GM18951 (cell line): ENCODE data around the gene BEST1.

ENCODE experiments used
- POLR2A ChIP-seq: IDR thresholded peaks from 4 replicates; pipeline ENCODE4 v1.6.1; 2011; ENCODE audit warnings: mild to moderate bottlenecking; ENCODE audit not compliant: insufficient read length, insufficient read depth; ENCODE audit errors: extremely low read depth
- in situ Hi-C: fragments of 300-500 bp; cut with MboI; formaldehyde crosslinking; loops from one replicate; pipeline ENCODE4 v1.12.0; 2022; ENCODE audit warnings: low sequenced_read_pairs, mixed read lengths, inconsistent platforms; ENCODE audit not compliant: unreplicated experiment

The BEST1 gene

GRCh38 chr11:61967924-61968757 is 18.0 kb downstream of the BEST1 start:
- in situ Hi-C loops = no loop called here
- TF ChIP-seq POLR2A = peak; percentile 16

DNA sequence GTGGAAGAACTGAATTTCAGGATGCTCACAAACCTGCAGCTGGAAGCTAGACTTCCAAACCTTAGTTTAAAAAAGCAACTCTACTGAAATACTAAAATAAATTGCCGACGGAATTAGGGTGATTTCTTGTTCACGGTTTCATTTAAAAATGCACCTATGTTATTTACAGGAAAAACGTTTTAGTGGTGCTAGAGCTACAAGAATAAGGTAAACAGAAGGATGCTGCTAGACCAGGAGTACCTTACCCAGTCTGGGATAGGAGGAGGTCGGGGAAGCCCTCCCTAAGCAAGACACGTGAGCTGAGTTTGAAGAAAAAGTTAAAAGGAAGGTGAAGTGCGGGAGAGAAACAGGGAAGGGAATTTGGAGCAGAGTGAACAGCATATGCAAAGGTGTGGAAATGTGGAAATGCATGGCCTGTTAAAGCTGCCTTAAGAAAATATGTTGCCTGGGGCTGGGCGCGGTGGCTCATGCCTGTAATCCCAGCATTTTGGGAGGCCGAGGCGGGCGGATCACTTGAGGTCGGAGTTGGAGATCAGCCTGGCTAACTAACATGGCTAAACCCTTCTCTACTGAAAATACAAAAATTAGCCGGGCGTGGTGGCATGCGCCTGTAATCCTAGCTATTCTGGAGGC is 18.7 kb downstream of the BEST1 start:
- in situ Hi-C loops = no loop called here
- no peak for TF ChIP-seq POLR2A

DNA sequence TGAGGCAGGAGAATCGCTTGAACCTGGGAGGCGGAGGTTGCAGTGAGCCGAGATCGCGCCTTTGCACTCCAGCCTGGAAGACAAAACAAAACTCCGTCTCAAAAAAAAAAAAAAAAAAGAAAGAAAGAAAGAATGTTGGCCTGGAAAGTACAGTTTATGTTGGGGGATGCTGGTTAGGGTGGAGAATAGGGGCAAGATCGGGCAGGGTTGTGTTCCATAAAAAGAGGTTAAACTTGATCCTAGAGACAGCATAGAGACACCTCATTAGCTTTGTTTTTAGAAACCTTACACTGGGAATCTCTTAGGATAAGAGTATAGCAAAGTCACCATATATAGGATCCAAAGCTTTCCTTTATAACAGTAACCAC is 19.2 kb downstream of the BEST1 start:
- no peak for TF ChIP-seq POLR2A
- in situ Hi-C loops = no loop called here

DNA sequence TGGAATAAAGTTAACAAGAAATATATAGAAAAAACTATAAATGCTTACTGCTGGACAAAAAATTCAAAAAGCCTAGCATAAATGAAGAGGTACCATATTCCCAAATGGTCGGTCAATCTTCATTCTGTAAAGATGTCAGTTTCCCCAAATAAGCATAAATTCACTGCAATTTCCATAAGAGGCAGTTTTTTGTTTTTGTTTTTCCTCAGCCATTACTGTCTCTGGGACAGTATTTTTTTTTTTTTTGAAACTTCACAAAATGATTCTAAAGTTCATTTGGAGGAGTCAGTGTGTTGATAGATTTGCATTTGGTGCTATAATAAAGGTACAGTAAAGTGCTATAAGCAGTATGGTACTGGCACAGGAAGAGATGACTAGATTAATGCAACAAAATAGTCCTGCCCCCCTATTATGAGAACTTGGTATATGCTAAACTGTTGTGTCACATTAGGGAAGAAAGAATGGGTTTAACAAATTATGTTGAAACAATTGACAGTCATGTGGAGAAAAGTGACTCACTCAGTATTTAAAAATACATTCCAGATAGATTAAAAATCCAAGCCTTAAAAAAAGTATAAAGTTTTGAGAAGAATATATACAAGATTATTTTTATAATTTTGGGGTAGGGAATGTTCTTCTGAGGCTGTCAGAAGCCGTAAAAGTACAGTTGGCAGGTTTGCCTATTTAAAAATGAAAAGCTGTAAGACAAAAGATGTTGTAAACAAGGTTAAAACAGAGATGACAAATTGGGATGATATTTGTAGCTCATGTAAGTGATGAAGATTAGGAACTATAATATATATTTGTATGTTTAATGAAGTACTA is 19.9 kb downstream of the BEST1 start:
- in situ Hi-C loops = no loop called here
- no peak for TF ChIP-seq POLR2A

- peak; percentile 48 for TF ChIP-seq POLR2A
- in situ Hi-C loops = no loop called here
These were observed 21.3 kb downstream of the BEST1 start for GRCh38 chr11:61971248-61972111.

DNA sequence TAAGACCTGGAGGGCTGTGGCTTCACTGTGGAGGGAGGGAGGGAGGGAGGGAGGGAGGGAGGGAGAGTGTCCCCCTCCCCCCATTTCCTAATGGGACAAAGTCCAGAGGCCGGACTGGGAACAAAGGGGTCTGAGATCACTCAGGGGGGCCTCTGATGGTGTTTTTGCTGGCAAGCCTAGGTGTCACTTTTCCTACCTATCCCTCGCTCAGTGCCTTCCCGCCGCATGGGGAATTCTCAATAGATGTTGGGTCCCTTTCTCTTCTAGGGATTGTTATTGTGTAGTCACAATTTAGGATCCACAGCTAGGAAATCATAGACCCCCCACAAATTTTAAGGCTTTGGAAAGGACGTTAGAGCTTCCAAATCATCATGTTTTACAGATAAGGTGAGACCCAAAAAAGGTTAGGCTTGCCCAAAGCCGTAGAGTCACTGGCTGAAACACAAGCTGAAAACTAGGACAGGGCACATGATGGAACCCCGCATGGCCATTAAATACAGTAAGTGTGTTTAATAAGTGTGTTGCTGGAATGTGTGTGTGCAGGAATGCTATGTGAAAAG is 22.0 kb downstream of the BEST1 start:
- no peak for TF ChIP-seq POLR2A
- in situ Hi-C loops = no loop called here

DNA sequence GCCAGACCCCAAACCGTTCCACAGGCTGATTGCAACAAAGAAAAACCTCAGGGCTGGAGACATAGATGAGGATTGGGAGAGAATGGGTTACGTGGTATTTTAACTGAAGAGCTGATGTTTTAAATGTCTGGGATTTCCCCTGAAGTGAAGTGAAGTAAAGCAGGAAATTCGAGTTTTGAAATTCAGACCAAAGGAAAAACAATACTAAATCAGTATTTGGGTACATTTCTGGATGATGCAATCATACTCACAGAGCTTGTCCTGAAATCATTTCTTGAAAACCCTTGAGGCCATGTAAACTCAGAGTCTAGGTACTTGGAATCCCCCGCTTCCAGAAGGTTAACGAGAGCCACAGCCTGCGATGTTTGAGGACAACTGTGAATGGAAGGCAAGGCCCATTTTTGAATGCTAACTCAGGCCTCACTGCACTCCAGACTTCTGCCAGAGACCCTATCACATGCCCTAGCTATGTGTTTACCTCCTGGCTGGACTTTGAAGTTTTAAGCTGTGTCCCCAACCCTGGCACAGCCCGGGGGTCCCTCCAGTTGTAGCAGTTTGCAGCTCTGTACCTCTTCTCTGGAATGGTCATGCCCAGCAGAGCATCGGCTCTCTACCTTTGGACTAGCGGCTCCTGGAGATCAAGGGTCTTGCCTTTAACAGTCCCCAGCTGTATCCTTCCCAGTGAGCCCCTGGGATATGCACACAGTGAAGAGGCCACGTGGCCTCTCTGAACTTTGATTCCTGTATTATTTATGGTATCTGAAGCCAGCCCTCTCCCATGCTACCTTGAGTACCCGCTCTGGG is 22.7 kb downstream of the BEST1 start:
- no peak for TF ChIP-seq POLR2A
- in situ Hi-C loops = no loop called here

- no peak for TF ChIP-seq POLR2A
- in situ Hi-C loops = no loop called here
These were observed 23.5 kb downstream of the BEST1 start for GRCh38 chr11:61973476-61974162.

DNA sequence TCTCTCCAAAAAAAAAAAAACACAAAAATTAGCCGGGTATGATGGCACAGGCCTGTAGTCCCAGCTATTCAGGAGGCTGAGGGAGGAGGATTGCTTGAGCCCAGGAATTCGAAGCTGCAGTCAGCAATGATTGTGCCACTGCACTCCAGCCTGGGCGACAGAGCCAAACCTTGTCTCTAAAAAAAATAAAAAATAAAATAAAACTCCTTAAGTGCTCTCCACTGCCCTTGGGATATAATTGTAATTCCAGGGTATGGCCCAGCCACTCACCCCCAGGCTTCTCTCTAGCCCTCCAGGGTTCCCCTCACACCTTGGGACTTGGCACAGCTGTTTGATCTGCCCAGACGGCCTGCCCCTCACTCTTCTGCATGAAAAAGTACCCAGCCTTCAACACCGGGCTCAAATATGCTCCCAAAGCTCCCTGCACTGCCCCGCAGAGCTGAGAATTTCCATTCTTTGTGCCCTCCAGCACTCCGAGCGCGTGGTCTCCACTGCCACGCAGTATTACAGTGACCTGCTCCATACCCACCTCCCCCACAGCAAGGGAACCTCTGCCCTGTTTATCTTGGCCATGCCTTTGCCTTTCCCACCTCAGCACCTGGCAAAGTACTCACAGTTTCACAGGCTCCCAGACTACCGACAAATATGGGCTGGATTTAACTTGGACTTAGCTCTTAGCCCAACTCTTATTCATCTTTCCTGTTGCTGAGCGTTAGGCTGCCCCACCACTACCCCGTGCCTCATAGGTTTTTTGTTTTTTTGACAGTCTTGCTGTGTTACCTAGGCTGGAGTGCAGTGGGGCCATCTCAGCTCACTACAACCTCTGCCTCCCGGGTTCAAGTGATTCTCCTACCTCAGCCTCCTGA is 24.8 kb downstream of the BEST1 start:
- TF ChIP-seq POLR2A = no peak
- in situ Hi-C loops = no loop called here

DNA sequence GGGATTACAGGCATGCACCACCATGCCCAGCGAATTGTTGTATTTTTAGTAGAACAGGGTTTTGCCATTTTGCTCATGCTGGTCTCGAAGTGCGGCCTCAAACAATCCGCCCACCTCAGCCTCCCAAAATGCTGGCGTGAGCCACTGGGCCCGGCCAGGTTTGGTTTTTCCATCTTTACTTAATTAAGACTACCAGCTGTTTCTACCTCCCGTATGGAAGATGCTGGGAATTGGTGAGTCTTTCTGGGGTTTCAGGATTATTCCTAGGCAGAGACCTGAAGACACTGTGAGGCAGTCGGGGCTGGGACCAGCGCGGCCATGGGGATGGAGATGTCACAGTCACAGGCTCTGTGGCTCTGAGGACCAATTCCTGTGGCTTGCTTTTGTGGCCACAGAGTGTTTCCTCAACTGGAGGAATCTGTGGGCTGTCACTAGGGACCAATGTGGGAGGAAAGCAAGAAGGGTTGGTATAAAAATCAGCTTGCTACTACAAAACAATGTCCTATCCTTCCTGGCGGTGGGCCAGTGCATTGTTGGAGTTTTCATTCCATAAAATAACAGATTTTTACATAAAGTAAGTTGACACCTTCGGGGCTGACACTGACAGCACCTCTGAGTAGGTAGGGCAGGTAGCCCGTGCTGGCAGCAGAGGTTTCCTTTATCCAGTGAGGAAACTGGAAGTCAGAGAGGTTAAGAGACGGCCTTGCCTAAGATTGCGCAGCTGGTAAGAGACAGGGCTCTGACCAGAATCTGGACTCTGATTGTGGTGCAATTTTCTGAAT is 25.7 kb downstream of the BEST1 start:
- no peak for TF ChIP-seq POLR2A
- in situ Hi-C loops = no loop called here
